ENCODE results near the gene VPS13D. TPM values are rescaled to one million over a fixed set of nuclear protein-coding genes. Genes with fewer than 3 reads are reported as not detected.

The VPS13D gene
- total and polyA plus RNA-seq, 2 donors from 2014 or later = 19.4 to 75.8 TPM

DNA sequence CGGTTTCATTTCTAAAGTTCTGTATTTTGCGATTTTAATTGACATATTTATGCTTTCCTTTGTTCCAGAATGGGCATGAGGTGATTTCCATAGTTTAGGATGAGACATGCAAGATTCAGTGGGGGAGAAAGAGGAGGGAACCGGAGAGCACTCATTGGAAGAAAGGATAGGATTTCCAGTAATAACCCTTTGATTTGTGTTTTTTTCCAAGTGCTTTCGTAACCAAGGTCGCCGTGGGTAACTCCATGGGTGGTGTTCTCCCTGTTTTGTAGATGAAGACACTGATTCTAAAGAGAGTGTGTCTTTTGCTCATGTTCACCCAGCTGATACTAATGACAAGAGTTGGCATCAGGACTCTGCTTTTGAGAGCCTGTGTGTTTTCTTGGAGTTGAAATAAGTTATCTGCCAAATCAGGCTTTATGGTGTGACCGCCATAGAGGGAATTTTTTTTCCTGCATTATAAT is 218.1 kb downstream of the VPS13D start:
- DNase-seq (peak in 2 of 5 donors; percentile 68 to 69), FAIRE-seq (no peak)
- peak overlapping the region; percentile 45 to 69 for H3K27ac ChIP-seq (ENCODE audit: low read depth in 2 of 2, low read length in 2 of 2)
- H3K36me3 ChIP-seq (ENCODE audit: control insufficient read depth in 2 of 3, insufficient read depth in 3 of 3, low read length in 3 of 3) = no peaks in the 10 kb centered on the region
- peak overlapping the region in 1 of 3 donors; percentile 32 for H3K9ac ChIP-seq (ENCODE audit: low read length in 3 of 3)
- H3K4me1 ChIP-seq (ENCODE audit: control insufficient read depth in 2 of 3, insufficient read depth in 2 of 3, low read depth in 1 of 3, low read length in 3 of 3) = peaks cover 11 to 54% (median 17%) of the 10 kb centered on the region in 3 donors
- intact Hi-C loops (cut with DNase I) = no loop called here
- no peaks in the 10 kb centered on the region for H3K9me3 ChIP-seq (ENCODE audit: control insufficient read depth in 2 of 3, insufficient read depth in 1 of 3, low read length in 3 of 3)
- no peak overlapping the region for H3K4me3 ChIP-seq (ENCODE audit: low read length in 3 of 3)
- no peaks in the 10 kb centered on the region for H3K27me3 ChIP-seq (ENCODE audit: control insufficient read depth, insufficient read depth, low read length)
- TF ChIP-seq, protein P1, sequence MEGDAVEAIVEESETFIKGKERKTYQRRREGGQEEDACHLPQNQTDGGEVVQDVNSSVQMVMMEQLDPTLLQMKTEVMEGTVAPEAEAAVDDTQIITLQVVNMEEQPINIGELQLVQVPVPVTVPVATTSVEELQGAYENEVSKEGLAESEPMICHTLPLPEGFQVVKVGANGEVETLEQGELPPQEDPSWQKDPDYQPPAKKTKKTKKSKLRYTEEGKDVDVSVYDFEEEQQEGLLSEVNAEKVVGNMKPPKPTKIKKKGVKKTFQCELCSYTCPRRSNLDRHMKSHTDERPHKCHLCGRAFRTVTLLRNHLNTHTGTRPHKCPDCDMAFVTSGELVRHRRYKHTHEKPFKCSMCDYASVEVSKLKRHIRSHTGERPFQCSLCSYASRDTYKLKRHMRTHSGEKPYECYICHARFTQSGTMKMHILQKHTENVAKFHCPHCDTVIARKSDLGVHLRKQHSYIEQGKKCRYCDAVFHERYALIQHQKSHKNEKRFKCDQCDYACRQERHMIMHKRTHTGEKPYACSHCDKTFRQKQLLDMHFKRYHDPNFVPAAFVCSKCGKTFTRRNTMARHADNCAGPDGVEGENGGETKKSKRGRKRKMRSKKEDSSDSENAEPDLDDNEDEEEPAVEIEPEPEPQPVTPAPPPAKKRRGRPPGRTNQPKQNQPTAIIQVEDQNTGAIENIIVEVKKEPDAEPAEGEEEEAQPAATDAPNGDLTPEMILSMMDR (IDR thresholded peaks at IDR 0.05; ENCODE audit: borderline replicate concordance, extremely low read depth, insufficient read depth) = no peak

DNA sequence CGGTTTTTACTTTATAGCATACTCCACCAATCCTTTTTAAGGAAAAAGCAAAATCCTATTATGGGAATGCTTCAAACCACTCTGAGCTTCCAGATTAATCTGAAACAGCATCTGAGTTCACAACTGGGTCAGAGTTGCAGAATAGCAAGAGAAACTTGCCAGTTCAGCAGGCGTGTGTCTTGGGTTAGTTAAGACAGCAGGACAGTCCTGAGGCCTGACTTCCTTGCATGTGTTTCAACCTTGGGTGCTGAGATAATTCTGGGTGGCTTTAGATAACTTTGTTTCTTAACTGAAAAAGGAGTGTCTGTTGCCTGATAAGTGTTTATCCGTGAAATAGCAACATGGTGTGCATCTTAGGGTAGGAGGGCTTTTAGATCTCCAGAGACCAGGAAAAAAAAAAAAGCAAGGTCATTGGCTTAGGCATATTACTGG is 218.9 kb downstream of the VPS13D start:
- no peaks in the 10 kb centered on the region for H3K9me3 ChIP-seq (ENCODE audit: control insufficient read depth in 2 of 3, insufficient read depth in 1 of 3, low read length in 3 of 3)
- DNase-seq (peak in 2 of 5 donors; percentile 53 to 77), FAIRE-seq (no peak)
- intact Hi-C loops (cut with DNase I) = no loop called here
- peak overlapping the region in 1 of 3 donors; percentile 32 for H3K9ac ChIP-seq (ENCODE audit: low read length in 3 of 3)
- H3K27me3 ChIP-seq (ENCODE audit: control insufficient read depth, insufficient read depth, low read length) = no peaks in the 10 kb centered on the region
- TF ChIP-seq, protein P1 (IDR thresholded peaks at IDR 0.05; ENCODE audit: borderline replicate concordance, extremely low read depth, insufficient read depth) = no peak
- peaks cover 11 to 62% (median 23%) of the 10 kb centered on the region in 3 donors for H3K4me1 ChIP-seq (ENCODE audit: control insufficient read depth in 2 of 3, insufficient read depth in 2 of 3, low read depth in 1 of 3, low read length in 3 of 3)
- no peak overlapping the region for H3K4me3 ChIP-seq (ENCODE audit: low read length in 3 of 3)
- H3K27ac ChIP-seq (ENCODE audit: low read depth in 2 of 2, low read length in 2 of 2) = peak overlapping the region; percentile 45 to 69
- no peaks in the 10 kb centered on the region for H3K36me3 ChIP-seq (ENCODE audit: control insufficient read depth in 2 of 3, insufficient read depth in 3 of 3, low read length in 3 of 3)

DNA sequence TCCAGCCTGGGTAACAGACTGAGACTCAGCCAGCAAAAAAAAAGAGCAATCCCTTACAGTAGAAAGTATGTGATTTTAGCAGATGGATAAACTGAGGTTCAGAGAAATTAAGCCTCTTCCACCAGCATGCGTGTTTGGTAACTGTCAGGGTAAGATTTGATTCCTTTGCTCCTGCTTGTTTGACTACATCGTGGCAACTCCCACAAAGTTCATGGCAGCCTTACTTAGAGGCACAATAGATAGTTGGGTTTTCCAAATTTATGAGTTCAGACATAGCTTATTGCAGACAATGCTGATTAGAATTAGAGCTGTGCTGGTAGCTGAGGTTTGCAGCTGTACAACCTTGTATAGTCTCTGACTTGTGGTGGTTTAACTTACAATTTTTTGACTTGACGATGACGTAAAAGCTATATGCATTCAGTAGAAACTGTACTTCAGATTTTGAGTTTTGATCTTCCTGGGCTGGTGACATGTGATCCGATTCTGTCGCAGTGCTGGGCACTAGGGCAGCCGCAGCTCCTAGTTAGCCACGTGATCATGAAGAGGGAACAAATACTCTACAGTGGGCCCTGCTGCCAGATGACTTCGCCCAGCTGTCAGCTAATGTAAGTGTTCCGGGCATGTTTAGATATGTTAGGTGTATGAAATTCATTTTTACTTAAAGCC is 220.4 kb downstream of the VPS13D start:
- Histone ChIP-seq H3K4me1 (ENCODE audit: control insufficient read depth in 2 of 3, insufficient read depth in 2 of 3, low read depth in 1 of 3, low read length in 3 of 3) (peaks cover 19 to 77% (median 38%) of the 10 kb centered on the region in 3 donors), H3K9ac (ENCODE audit: low read length in 3 of 3) (no peak overlapping the region), H3K27me3 (ENCODE audit: control insufficient read depth, insufficient read depth, low read length) (no peaks in the 10 kb centered on the region), H3K4me3 (ENCODE audit: low read length in 3 of 3) (no peak overlapping the region), H3K9me3 (ENCODE audit: control insufficient read depth in 2 of 3, insufficient read depth in 1 of 3, low read length in 3 of 3) (no peaks in the 10 kb centered on the region), H3K27ac (ENCODE audit: low read depth in 2 of 2, low read length in 2 of 2) (peak overlapping the region in 1 of 2 donors; percentile 8), H3K36me3 (ENCODE audit: control insufficient read depth in 2 of 3, insufficient read depth in 3 of 3, low read length in 3 of 3) (no peaks in the 10 kb centered on the region)
- intact Hi-C loops (cut with DNase I) = no loop called here
- TF ChIP-seq, protein P1 (IDR thresholded peaks at IDR 0.05; ENCODE audit: borderline replicate concordance, extremely low read depth, insufficient read depth) = no peak
- DNase-seq (no peak), FAIRE-seq (no peak)

Data from kidney (tissue), 14 donors.